SK-N-SH (cell line): Measurements from ENCODE around the gene GPR68. TPM values are rescaled to one million over a fixed set of nuclear protein-coding genes. Genes with fewer than 3 reads are reported as not detected.

ENCODE experiments used
- CTCF ChIA-PET: fragments of 300-600, 350-600 bp; formaldehyde crosslinking; extraction: SDS; loops from one replicate; lab custom pipeline; 2021; lab: Yijun Ruan, JAX
- POLR2A ChIA-PET: fragments of 350-600 bp; sonication (Branson Sonifier 250); formaldehyde crosslinking; extraction: SDS; loops from one replicate; lab custom pipeline; 2020; ENCODE audit warnings: antibody characterized with exemption, inconsistent platforms; lab: Yijun Ruan, JAX
- DNase-seq: peaks from one replicate; pipeline ENCODE4 v3.0.0; 2012
- H2AFZ ChIP-seq: fragments of 200-600 bp; sonication (generic); 2 replicates; pipeline ENCODE4 v1.8.1; 2016; ENCODE audit warnings: antibody characterized with exemption, mild to moderate bottlenecking, low read depth
- H3F3A ChIP-seq: fragments of 200-600 bp; sonication (generic); replicated peaks from 2 replicates; pipeline ENCODE3; 2016; ENCODE audit warnings: antibody characterized with exemption, mild to moderate bottlenecking; ENCODE audit not compliant: insufficient read depth
- H3K27ac ChIP-seq, 2 experiments: fragments of 200-500 bp in 1 of 2; fragments of 200-600 bp in 1 of 2; sonication (Bioruptor generic) in 1 of 2; sonication (generic), shearing (Covaris generic) in 1 of 2; 2 replicates each; pipeline versions ENCODE4 v1.5.1 to v1.6.1; 2014 to 2016; ENCODE audit warnings: low read depth in 2 of 2, inconsistent platforms in 1 of 2, low read length in 1 of 2, mild to moderate bottlenecking in 1 of 2, mixed read lengths in 1 of 2
- H3K27me3 ChIP-seq: fragments of 200-600 bp; sonication (generic), shearing (Covaris generic); 2 replicates; pipeline ENCODE4 v1.6.1; 2016; ENCODE audit warnings: mixed run types; ENCODE audit not compliant: insufficient read depth
- H3K36me3 ChIP-seq, 2 experiments: fragments of 200-500 bp in 1 of 2; fragments of 200-600 bp in 1 of 2; sonication (Bioruptor generic) in 1 of 2; sonication (generic) in 1 of 2; replicated peaks in 1 of 2; 2 replicates each; pipeline versions ENCODE3 to v1.5.1; 2014 to 2016; ENCODE audit warnings: low read length in 1 of 2, mild to moderate bottlenecking in 1 of 2; ENCODE audit not compliant: insufficient read depth in 2 of 2, control insufficient read depth in 1 of 2
- H3K4me1 ChIP-seq, 2 experiments: fragments of 200-500 bp in 1 of 2; fragments of 200-600 bp in 1 of 2; sonication (Bioruptor generic) in 1 of 2; sonication (generic), shearing (Covaris generic) in 1 of 2; 2 replicates each; pipeline versions ENCODE4 v1.5.1 to v1.6.1; 2014 to 2016; ENCODE audit warnings: low read depth in 1 of 2, low read length in 1 of 2, mixed run types in 1 of 2; ENCODE audit not compliant: insufficient read depth in 2 of 2, control insufficient read depth in 1 of 2
- H3K4me2 ChIP-seq: fragments of 200-600 bp; sonication (generic), shearing (Covaris generic); 2 replicates; pipeline ENCODE4 v1.6.1; 2017; ENCODE audit warnings: mixed run types
- H3K4me3 ChIP-seq, 2 experiments: fragments of 200-500 bp in 1 of 2; fragments of 200-600 bp in 1 of 2; sonication (Bioruptor generic) in 1 of 2; sonication (generic), shearing (Covaris generic) in 1 of 2; 2 replicates each; pipeline versions ENCODE4 v1.5.1 to v1.8.1; 2014 to 2016; ENCODE audit warnings: low read depth in 2 of 2, inconsistent platforms in 1 of 2, low read length in 1 of 2, mild to moderate bottlenecking in 1 of 2, mixed read lengths in 1 of 2, moderate library complexity in 1 of 2
- H3K79me2 ChIP-seq: fragments of 200-600 bp; sonication (generic); 2 replicates; pipeline ENCODE4 v1.8.1; 2017; ENCODE audit warnings: mild to moderate bottlenecking; ENCODE audit not compliant: insufficient read depth
- H3K9ac ChIP-seq: fragments of 200-600 bp; sonication (generic); 2 replicates; pipeline ENCODE4 v1.6.1; 2017; ENCODE audit warnings: mixed run types
- H3K9me2 ChIP-seq: fragments of 200-600 bp; sonication (generic); 2 replicates; pipeline ENCODE4 v1.6.1; 2017; ENCODE audit warnings: mixed run types
- H3K9me3 ChIP-seq: fragments of 200-600 bp; sonication (generic); 2 replicates; pipeline ENCODE4 v1.6.1; 2017; ENCODE audit warnings: mixed run types, mild to moderate bottlenecking, moderate library complexity
- H4K20me1 ChIP-seq: fragments of 200-600 bp; sonication (generic); 2 replicates; pipeline ENCODE4 v1.6.1; 2017; ENCODE audit warnings: mild to moderate bottlenecking, mixed run types; ENCODE audit not compliant: insufficient read depth
- CHD2 ChIP-seq: fragments of 150-350 bp; IDR thresholded peaks from 2 replicates; pipeline ENCODE4 v1.6.1; 2018; ENCODE audit warnings: low read length; ENCODE audit not compliant: partially characterized antibody
- ELF1 ChIP-seq: IDR thresholded peaks from 2 replicates; pipeline ENCODE4 v1.4.0; 2012
- EZH2phosphoT487 ChIP-seq: fragments of 200-600 bp; sonication (generic); IDR thresholded peaks from 2 replicates; pipeline ENCODE4 v1.6.1; 2017; ENCODE audit warnings: low read depth, mixed run types, mild to moderate bottlenecking, antibody characterized with exemption, moderate library complexity, borderline replicate concordance
- FOXJ3 ChIP-seq: sonication (generic); formaldehyde crosslinking; IDR thresholded peaks from 2 replicates; pipeline ENCODE4 v1.5.1; 2020; ENCODE audit warnings: mild to moderate bottlenecking, missing genetic modification reagents
- FOXM1 ChIP-seq: IDR thresholded peaks from 2 replicates; pipeline ENCODE4 v1.4.0; 2012; ENCODE audit warnings: low read depth, mild to moderate bottlenecking
- GABPA ChIP-seq: IDR thresholded peaks from 2 replicates; pipeline ENCODE4 v1.4.0; 2012; ENCODE audit warnings: low read depth, mild to moderate bottlenecking
- GATA2 ChIP-seq: sonication (generic); formaldehyde crosslinking; IDR thresholded peaks from 2 replicates; pipeline ENCODE4 v1.5.0; 2020; ENCODE audit warnings: mild to moderate bottlenecking, missing genetic modification reagents
- IRF3 ChIP-seq: fragments of 150-350 bp; IDR thresholded peaks from 2 replicates; pipeline ENCODE4 v1.6.1; 2016; ENCODE audit warnings: mild to moderate bottlenecking, low read depth, low read length
- MAX ChIP-seq: IDR thresholded peaks from 2 replicates; pipeline ENCODE4 v1.4.0; 2012; ENCODE audit warnings: low read depth
- MEF2A ChIP-seq: IDR thresholded peaks from 2 replicates; pipeline ENCODE4 v1.4.0; 2012; ENCODE audit warnings: low read depth, borderline replicate concordance
- MXI1 ChIP-seq: IDR thresholded peaks from 2 replicates; pipeline ENCODE4 v1.6.1; 2012; ENCODE audit warnings: mild to moderate bottlenecking, low read depth, low read length, improper control_type of control experiment
- PBX3 ChIP-seq: IDR thresholded peaks from 2 replicates; pipeline ENCODE4; 2012
- POLR2AphosphoS5 ChIP-seq: IDR thresholded peaks from 2 replicates; pipeline ENCODE4 v1.6.1; 2012; ENCODE audit warnings: low read depth, low read length
- RAD21 ChIP-seq: IDR thresholded peaks from 2 replicates; pipeline ENCODE4 v1.6.1; 2012; ENCODE audit warnings: mild to moderate bottlenecking, low read length
- RCOR1 ChIP-seq: fragments of 150-350 bp; IDR thresholded peaks from 2 replicates; pipeline ENCODE4 v1.6.1; 2017; ENCODE audit warnings: antibody characterized with exemption, low read length
- RFX5 ChIP-seq: IDR thresholded peaks from 2 replicates; pipeline ENCODE4 v1.6.1; 2012; ENCODE audit warnings: mild to moderate bottlenecking, improper control_type of control experiment, low read length
- SIN3A ChIP-seq: IDR thresholded peaks from 2 replicates; pipeline ENCODE4 v1.6.1; 2012; ENCODE audit warnings: low read depth, mild to moderate bottlenecking, low read length, moderate library complexity, borderline replicate concordance
- SMC3 ChIP-seq: IDR thresholded peaks from 2 replicates; pipeline ENCODE4 v1.6.1; 2012; ENCODE audit warnings: low read depth, low read length, improper control_type of control experiment
- TAF1 ChIP-seq: IDR thresholded peaks from 2 replicates; pipeline ENCODE4 v1.6.1; 2012; ENCODE audit warnings: low read depth, mild to moderate bottlenecking, low read length, moderate library complexity, borderline replicate concordance
- TCF12 ChIP-seq: IDR thresholded peaks from 2 replicates; pipeline ENCODE4 v1.4.0; 2012
- TEAD4 ChIP-seq: IDR thresholded peaks from 2 replicates; pipeline ENCODE4 v1.4.0; 2012; ENCODE audit warnings: mild to moderate bottlenecking, borderline replicate concordance; ENCODE audit not compliant: insufficient read depth
- ZBTB33 ChIP-seq: IDR thresholded peaks from 2 replicates; pipeline ENCODE4 v1.4.0; 2012; ENCODE audit warnings: low read depth, borderline replicate concordance
- WGBS: methylation state at CpG from one replicate; pipeline ENCODE4 v1.1.6; 2017; ENCODE audit warnings: low lambda C conversion rate; 5-methylcytosine and 5-hydroxymethylcytosine counted together
- polyA plus RNA-seq, 3 experiments: library from polyadenylated mRNA; depleted of rRNA; stranded (reverse); fragments of >200 nt; gene quantifications; 2 replicates each; pipeline ENCODE4 v1.2.3, GENCODE V29; 2012

Gene GPR68
- polyA plus RNA-seq, 1 of the 3 experiments (the other 2 are of a cell fraction), result 0.18 TPM

GRCh38 chr14:91273885-91274273, 29.4 kb upstream of the GPR68 start:
- 74% methylated on average over 13 of the region's 13 CpGs for WGBS
- Histone ChIP-seq H3K27ac (no peak overlapping the region), H3K36me3 (no peaks in the 10 kb centered on the region), H3F3A (no peaks in the 10 kb centered on the region), H3K9ac (no peak overlapping the region)
- CTCF ChIA-PET, result no interaction called here
- no peak for DNase-seq
- no peak for TF ChIP-seq MXI1
- TF ChIP-seq IRF3, result no peak
- no peak for TF ChIP-seq TEAD4
- TF ChIP-seq SMC3, result no peak
- no peak for TF ChIP-seq RFX5
- TF ChIP-seq TCF12, result no peak
- TF ChIP-seq ELF1, result no peak
- TF ChIP-seq, all 33 proteins: peak for 0
- no peaks in the 10 kb centered on the region for H3K27me3 ChIP-seq
- H3K9me3 ChIP-seq, result no peaks in the 10 kb centered on the region
- POLR2A ChIA-PET, result no interaction called here
- H4K20me1 ChIP-seq, result no peaks in the 10 kb centered on the region
- no peaks in the 10 kb centered on the region for H3K79me2 ChIP-seq
- H3K4me1 ChIP-seq, result peaks cover 0 to 22% of the 10 kb centered on the region in 2 experiments; a peak in 1 of 4 replicates
- no peak overlapping the region for H3K4me3 ChIP-seq
- no peak overlapping the region for H3K4me2 ChIP-seq
- H3K9me2 ChIP-seq, result no peaks in the 10 kb centered on the region
- H2AFZ ChIP-seq, result no peak overlapping the region

- no peak overlapping the region for H2AFZ ChIP-seq
- no peaks in the 10 kb centered on the region for H3F3A ChIP-seq
- CTCF ChIA-PET, result interaction anchor here (0.6 to 1.5 kb wide), 2 partner anchors 30 to 100 kb away, joined by 3 read pairs; no protein-coding TSS in a partner anchor
- H3K4me2 ChIP-seq, result no peak overlapping the region
- H3K79me2 ChIP-seq, result no peaks in the 10 kb centered on the region
- no peaks in the 10 kb centered on the region for H3K9me2 ChIP-seq
- H4K20me1 ChIP-seq, result no peaks in the 10 kb centered on the region
- DNase-seq, result no peak
- POLR2A ChIA-PET, result no interaction called here
- no peak overlapping the region for H3K9ac ChIP-seq
- no peaks in the 10 kb centered on the region for H3K36me3 ChIP-seq
- no peak overlapping the region for H3K4me3 ChIP-seq
- no peak overlapping the region; a peak in 1 of 4 replicates for H3K27ac ChIP-seq
- H3K9me3 ChIP-seq, result no peaks in the 10 kb centered on the region
- 93% methylated on average over 12 of the region's 27 CpGs for WGBS
- TF ChIP-seq TAF1 (no peak), POLR2AphosphoS5 (no peak), ZBTB33 (no peak), GATA2 (CRISPR knock-in tag) (no peak), TCF12 (no peak), EZH2phosphoT487 (no peak), MEF2A (no peak), FOXJ3 (CRISPR knock-in tag) (no peak), RAD21 (no peak), MAX (no peak), FOXM1 (no peak), PBX3 (no peak), SIN3A (no peak), RCOR1 (no peak), ELF1 (no peak), CHD2 (no peak), GABPA (no peak)
- no peaks in the 10 kb centered on the region for H3K27me3 ChIP-seq
- H3K4me1 ChIP-seq, result peaks cover 0 to 19% of the 10 kb centered on the region in 2 experiments; a peak in 1 of 4 replicates
Observed at GRCh38 chr14:91273273-91273884, 28.9 kb upstream of the GPR68 start.
